ENCODE data around the gene CD300H. TPM values are rescaled to one million over a fixed set of nuclear protein-coding genes. Genes with fewer than 3 reads are reported as not detected.
A peak's percentile ranks its signal among the peaks of the same experiment; 100 is the strongest.

Gene CD300H
- polyA plus RNA-seq, 3 donors, result 57.9 to 148 (median 84.7) TPM

DNA sequence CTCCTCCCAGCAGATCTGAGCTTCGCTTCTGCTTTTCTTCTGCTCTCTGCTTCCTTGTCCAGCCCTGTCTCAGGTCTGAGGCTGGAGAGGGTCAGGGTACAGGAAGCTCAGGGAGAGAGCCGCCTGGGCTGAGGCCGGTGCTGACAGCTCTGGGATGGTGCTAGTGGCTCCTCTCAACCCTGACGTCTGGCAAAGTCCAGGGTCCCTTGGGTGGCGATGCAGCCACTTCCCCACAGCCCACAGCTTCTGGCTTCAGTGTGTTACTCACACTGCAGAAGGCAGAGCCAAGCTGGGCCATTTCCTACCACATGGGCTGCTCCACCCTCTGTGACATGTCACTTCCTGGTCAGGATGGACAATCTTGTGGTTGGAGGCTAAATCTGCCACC lies 21.5 kb downstream of the CD300H start, which contains the start of gene CD300C:
Gene CD300C, minus strand, starts transcription at position 273 of the 388 bp plus-strand sequence. CDS start 333 bp downstream, outside the sequence.
- TF ChIP-seq, protein P1, sequence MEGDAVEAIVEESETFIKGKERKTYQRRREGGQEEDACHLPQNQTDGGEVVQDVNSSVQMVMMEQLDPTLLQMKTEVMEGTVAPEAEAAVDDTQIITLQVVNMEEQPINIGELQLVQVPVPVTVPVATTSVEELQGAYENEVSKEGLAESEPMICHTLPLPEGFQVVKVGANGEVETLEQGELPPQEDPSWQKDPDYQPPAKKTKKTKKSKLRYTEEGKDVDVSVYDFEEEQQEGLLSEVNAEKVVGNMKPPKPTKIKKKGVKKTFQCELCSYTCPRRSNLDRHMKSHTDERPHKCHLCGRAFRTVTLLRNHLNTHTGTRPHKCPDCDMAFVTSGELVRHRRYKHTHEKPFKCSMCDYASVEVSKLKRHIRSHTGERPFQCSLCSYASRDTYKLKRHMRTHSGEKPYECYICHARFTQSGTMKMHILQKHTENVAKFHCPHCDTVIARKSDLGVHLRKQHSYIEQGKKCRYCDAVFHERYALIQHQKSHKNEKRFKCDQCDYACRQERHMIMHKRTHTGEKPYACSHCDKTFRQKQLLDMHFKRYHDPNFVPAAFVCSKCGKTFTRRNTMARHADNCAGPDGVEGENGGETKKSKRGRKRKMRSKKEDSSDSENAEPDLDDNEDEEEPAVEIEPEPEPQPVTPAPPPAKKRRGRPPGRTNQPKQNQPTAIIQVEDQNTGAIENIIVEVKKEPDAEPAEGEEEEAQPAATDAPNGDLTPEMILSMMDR (IDR thresholded peaks at IDR 0.05), result no peak
- peaks cover 0 to 2% (median 0%) of the 10 kb centered on the region in 7 donors for H3K9me3 Mint-ChIP-seq
- Histone ChIP-seq H3K27me3 (ENCODE audit: control insufficient read depth in 2 of 2, insufficient read depth in 2 of 2, low read length in 2 of 2) (no peaks in the 10 kb centered on the region), H2AFZ (ENCODE audit: insufficient read depth, low read depth, low read length, poor library complexity, severe bottlenecking) (peak within 1 kb of the TSS; percentile 50), H4K20me1 (ENCODE audit: insufficient read depth, low read length) (peaks cover 44% of the 10 kb centered on the region), H3K27ac (ENCODE audit: low read depth in 1 of 2, low read length in 2 of 2) (peak within 1 kb of the TSS; percentile 93 to 98), H3K4me1 (ENCODE audit: control insufficient read depth in 1 of 2, insufficient read depth in 2 of 2, low read length in 2 of 2) (peaks cover 55 to 66% of the 10 kb centered on the region in 2 donors), H3K4me3 (replicated peaks in 1 of 3; ENCODE audit: low read depth in 2 of 3, low read length in 3 of 3) (peak within 1 kb of the TSS; percentile 66 to 89 (median 68)), H3K4me2 (replicated peaks; ENCODE audit: extremely low read depth, low read length, poor library complexity, severe bottlenecking) (peak within 1 kb of the TSS; percentile 94), H3K9ac (ENCODE audit: insufficient read depth, low read length, poor library complexity, severe bottlenecking) (peak within 1 kb of the TSS; percentile 96), H3K9me3 (replicated peaks in 1 of 2; ENCODE audit: control insufficient read depth in 1 of 2, insufficient read depth in 1 of 2, low read length in 2 of 2) (no peaks in the 10 kb centered on the region), H3K79me2 (ENCODE audit: insufficient read depth, low read length) (peaks cover 39% of the 10 kb centered on the region), H3K36me3 (replicated peaks in 1 of 2; ENCODE audit: control insufficient read depth in 1 of 2, insufficient read depth in 2 of 2, low read length in 2 of 2) (peaks cover 33 to 37% of the 10 kb centered on the region in 2 donors)
- peaks cover 0 to 3% (median 0%) of the 10 kb centered on the region in 3 donors for H3K27me3 Mint-ChIP-seq (ENCODE audit: low read depth in 3 of 3)
- H3K36me3 Mint-ChIP-seq, result peaks cover 48 to 49% of the 10 kb centered on the region in 2 donors
- intact Hi-C loops (cut with micrococcal nuclease), result no loop called here
- H3K4me3 Mint-ChIP-seq, result peak within 1 kb of the TSS; percentile 80 to 98
- peak; percentile 93 to 97 (median 95) for DNase-seq
- 0% methylated on average over 5 of the region's 5 CpGs for WGBS (ENCODE audit: insufficient coverage)
- H3K27ac Mint-ChIP-seq, result peak within 1 kb of the TSS; percentile 90 to 98 (median 95)
- H3K4me1 Mint-ChIP-seq, result peaks cover 59% of the 10 kb centered on the region

DNA sequence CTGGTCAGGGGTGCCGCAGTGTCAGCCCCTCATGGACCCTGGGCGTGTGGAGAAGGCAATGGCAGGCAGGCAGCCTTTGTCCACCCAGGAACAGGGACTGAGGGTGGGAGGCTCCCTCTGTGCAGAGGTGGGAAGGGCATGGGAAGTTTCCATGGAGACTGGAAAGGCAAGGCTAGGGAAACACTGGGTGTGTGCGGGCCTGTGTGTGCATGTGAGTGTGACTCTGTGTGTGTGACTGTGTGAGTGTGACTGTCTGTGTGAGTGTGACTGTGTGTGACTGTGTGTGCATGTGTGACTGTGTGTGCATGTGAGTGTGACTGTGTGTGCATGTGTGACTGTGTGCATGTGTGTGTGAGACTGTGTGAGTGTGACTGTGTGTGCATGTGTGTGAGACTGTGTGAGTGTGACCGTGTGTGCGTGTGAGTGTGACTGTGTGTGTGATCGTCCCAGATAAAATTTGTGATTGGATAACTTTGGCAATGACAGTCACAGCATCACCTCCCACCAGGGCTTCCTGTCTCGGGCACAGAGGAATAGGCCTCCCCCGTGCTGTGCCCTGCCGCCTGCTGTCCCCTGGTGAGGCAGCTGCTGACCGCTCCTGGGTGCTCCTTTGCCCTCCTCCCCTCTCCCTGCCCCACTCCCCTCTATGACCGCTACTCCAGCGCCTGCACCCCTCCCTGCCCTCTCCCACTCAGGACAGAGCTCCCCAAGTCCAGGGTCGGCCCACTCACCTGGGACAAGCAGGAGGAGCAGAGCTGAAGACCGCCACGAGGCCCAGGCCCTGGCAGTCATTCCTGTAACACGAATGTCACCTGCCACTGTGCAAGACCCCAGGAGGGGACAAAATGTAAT lies 22.1 kb downstream of the CD300H start:
- peaks cover 55% of the 10 kb centered on the region in 2 donors for H3K36me3 Mint-ChIP-seq
- 60% methylated on average over 12 of the region's 16 CpGs for WGBS (ENCODE audit: insufficient coverage)
- DNase-seq, result peak in 2 of 3 donors; percentile 62 to 69
- peaks cover 0 to 3% (median 0%) of the 10 kb centered on the region in 3 donors for H3K27me3 Mint-ChIP-seq (ENCODE audit: low read depth in 3 of 3)
- peak overlapping the region; percentile 93 to 98 for H3K27ac ChIP-seq (ENCODE audit: low read depth in 1 of 2, low read length in 2 of 2)
- peaks cover 50% of the 10 kb centered on the region for H4K20me1 ChIP-seq (ENCODE audit: insufficient read depth, low read length)
- intact Hi-C loops (cut with micrococcal nuclease), result no loop called here
- peak overlapping the region; percentile 90 to 98 (median 95) for H3K27ac Mint-ChIP-seq
- peak overlapping the region; percentile 66 to 89 (median 68) for H3K4me3 ChIP-seq (replicated peaks in 1 of 3; ENCODE audit: low read depth in 2 of 3, low read length in 3 of 3)
- H3K9me3 Mint-ChIP-seq, result peaks cover 0 to 2% (median 0%) of the 10 kb centered on the region in 7 donors
- peak overlapping the region; percentile 50 for H2AFZ ChIP-seq (ENCODE audit: insufficient read depth, low read depth, low read length, poor library complexity, severe bottlenecking)
- peak overlapping the region; percentile 80 to 98 for H3K4me3 Mint-ChIP-seq
- TF ChIP-seq, protein P1 (IDR thresholded peaks at IDR 0.05), result no peak
- H3K4me2 ChIP-seq (replicated peaks; ENCODE audit: extremely low read depth, low read length, poor library complexity, severe bottlenecking), result peak overlapping the region; percentile 94
- peak overlapping the region; percentile 96 for H3K9ac ChIP-seq (ENCODE audit: insufficient read depth, low read length, poor library complexity, severe bottlenecking)
- peaks cover 57% of the 10 kb centered on the region for H3K4me1 Mint-ChIP-seq
- H3K27me3 ChIP-seq (ENCODE audit: control insufficient read depth in 2 of 2, insufficient read depth in 2 of 2, low read length in 2 of 2), result no peaks in the 10 kb centered on the region
- H3K36me3 ChIP-seq (replicated peaks in 1 of 2; ENCODE audit: control insufficient read depth in 1 of 2, insufficient read depth in 2 of 2, low read length in 2 of 2), result peaks cover 39 to 43% of the 10 kb centered on the region in 2 donors
- H3K9me3 ChIP-seq (replicated peaks in 1 of 2; ENCODE audit: control insufficient read depth in 1 of 2, insufficient read depth in 1 of 2, low read length in 2 of 2), result no peaks in the 10 kb centered on the region
- H3K4me1 ChIP-seq (ENCODE audit: control insufficient read depth in 1 of 2, insufficient read depth in 2 of 2, low read length in 2 of 2), result peaks cover 54 to 64% of the 10 kb centered on the region in 2 donors
- H3K79me2 ChIP-seq (ENCODE audit: insufficient read depth, low read length), result peaks cover 39% of the 10 kb centered on the region
